HCT116 (cell line): ENCODE results near the gene RPL39L. TPM values are rescaled to one million over a fixed set of nuclear protein-coding genes. Genes with fewer than 3 reads are reported as not detected.

ENCODE experiments used
- ATAC-seq: fragments of 200-7000 bp; cut with Tn5 transposase; 2 replicates; pipeline ENCODE4 v1.9.1; 2020; ENCODE audit warnings: mild to moderate bottlenecking, moderate library complexity
- BruUV-seq: library from RNA; stranded (reverse); fragments of 400-500 nt; replicated peaks from 2 replicates; lab custom pipeline; 2021; lab: Mats Ljungman, UMichigan
- CTCF ChIA-PET: fragments of 300-600 bp; sonication (Branson Sonifier 250); formaldehyde crosslinking; loops from one replicate; lab custom pipeline; 2021; ENCODE audit warnings: antibody characterized with exemption; lab: Charles Lee
- POLR2A ChIA-PET: fragments of 300-600, 350-600 bp; sonication (Branson Sonifier 250); formaldehyde crosslinking; loops from one replicate; lab custom pipeline; 2021; ENCODE audit warnings: antibody characterized with exemption; lab: Charles Lee
- RAD21 ChIA-PET, 2 experiments: fragments of 300-600 bp; sonication (Branson Sonifier 250); formaldehyde crosslinking; loops; one replicate each; lab custom pipeline; 2023; ENCODE audit warnings: low total read pairs in 2 of 2; ENCODE audit not compliant: uncharacterized antibody in 2 of 2, unreplicated experiment in 2 of 2, low non-redundant PET in 1 of 2; lab: Charles Lee
- DNase-seq: peaks from one replicate; pipeline ENCODE4 v3.0.0-alpha.2; 2010; ENCODE audit warnings: low read depth, low spot score
- H2AFZ ChIP-seq: fragments of 200-600 bp; shearing (Covaris generic), sonication (generic); 2 replicates; pipeline ENCODE4 v1.6.1; 2017; ENCODE audit warnings: low read depth, mixed run types, mixed read lengths, antibody characterized with exemption, low read length; ENCODE audit not compliant: poor library complexity, severe bottlenecking
- H3K27ac ChIP-seq: 2 replicates; pipeline ENCODE4 v1.5.1; 2012; ENCODE audit warnings: low read depth, low read length
- H3K27me3 ChIP-seq: fragments of 200-600 bp; sonication (generic); 2 replicates; pipeline ENCODE4 v1.6.1; 2016; ENCODE audit warnings: mixed run types, low read length, mixed read lengths; ENCODE audit not compliant: insufficient read depth
- H3K36me3 ChIP-seq, 2 experiments: fragments of 200-500 bp in 1 of 2; fragments of 200-600 bp in 1 of 2; sonication (Bioruptor generic) in 1 of 2; sonication (generic) in 1 of 2; 2 replicates each; pipeline versions ENCODE4 v1.5.1 to v1.6.1; 2014 to 2016; ENCODE audit warnings: low read length in 2 of 2, inconsistent platforms in 1 of 2, mixed read lengths in 1 of 2, mixed run types in 1 of 2; ENCODE audit not compliant: insufficient read depth in 2 of 2, control insufficient read depth in 1 of 2
- H3K4me1 ChIP-seq, 2 experiments: fragments of 200-600 bp in 1 of 2; sonication (generic) in 1 of 2; 2 replicates each; pipeline versions ENCODE4 v1.5.1 to v1.6.1; 2012 to 2017; ENCODE audit warnings: low read length in 2 of 2, inconsistent platforms in 1 of 2, mild to moderate bottlenecking in 1 of 2, mixed read lengths in 1 of 2, mixed run types in 1 of 2, moderate library complexity in 1 of 2; ENCODE audit not compliant: insufficient read depth in 2 of 2, control insufficient read depth in 1 of 2
- H3K4me2 ChIP-seq: fragments of 200-600 bp; sonication (generic); 2 replicates; pipeline ENCODE4 v1.6.1; 2017; ENCODE audit warnings: mixed run types, low read length, mixed read lengths
- H3K4me3 ChIP-seq, 2 experiments: fragments of 200-600 bp in 1 of 2; sonication (generic) in 1 of 2; replicated peaks in 1 of 2; 2 replicates each; pipeline ENCODE4 v1.5.1; 2011 to 2016; ENCODE audit warnings: low read length in 2 of 2, control low read depth in 1 of 2, low read depth in 1 of 2, mild to moderate bottlenecking in 1 of 2, mixed read lengths in 1 of 2, mixed run types in 1 of 2
- H3K79me2 ChIP-seq: fragments of 200-600 bp; sonication (generic); 2 replicates; pipeline ENCODE4 v1.6.1; 2017; ENCODE audit warnings: mild to moderate bottlenecking, mixed run types, low read length, moderate library complexity, mixed read lengths; ENCODE audit not compliant: insufficient read depth
- H3K9ac ChIP-seq: fragments of 200-600 bp; sonication (generic); 2 replicates; pipeline ENCODE4 v1.6.1; 2016; ENCODE audit warnings: low read length, mixed read lengths
- H3K9me2 ChIP-seq: fragments of 200-600 bp; sonication (generic), shearing (Covaris generic); 2 replicates; pipeline ENCODE4 v1.6.1; 2017; ENCODE audit warnings: mixed run types, mild to moderate bottlenecking, moderate library complexity; ENCODE audit not compliant: insufficient read depth
- H3K9me3 ChIP-seq, 2 experiments: fragments of 200-500 bp in 1 of 2; fragments of 200-600 bp in 1 of 2; sonication (Bioruptor generic) in 1 of 2; sonication (generic) in 1 of 2; 2 replicates each; pipeline ENCODE4 v1.6.1; 2014 to 2017; ENCODE audit warnings: low read length in 2 of 2, mixed read lengths in 2 of 2, inconsistent platforms in 1 of 2, low read depth in 1 of 2, mild to moderate bottlenecking in 1 of 2, mixed run types in 1 of 2, moderate library complexity in 1 of 2; ENCODE audit not compliant: control insufficient read depth in 1 of 2, insufficient read depth in 1 of 2
- H4K20me1 ChIP-seq: fragments of 200-600 bp; sonication (generic), shearing (Covaris generic); 2 replicates; pipeline ENCODE4 v1.6.1; 2017; ENCODE audit warnings: mixed run types, mild to moderate bottlenecking, moderate library complexity; ENCODE audit not compliant: insufficient read depth
- ATF3 ChIP-seq: IDR thresholded peaks from 2 replicates; pipeline ENCODE4 v1.6.1; 2012
- CBX3 ChIP-seq: IDR thresholded peaks from 2 replicates; pipeline ENCODE4 v1.6.1; 2012; ENCODE audit warnings: low read depth
- CEBPB ChIP-seq: IDR thresholded peaks from 2 replicates; pipeline ENCODE4 v1.6.1; 2012; ENCODE audit warnings: low read depth
- CTCF ChIP-seq, 3 experiments: fragments of 200-600 bp in 1 of 3; sonication (generic) in 1 of 3; IDR thresholded peaks in 2 of 3; conservative IDR thresholded peaks in 1 of 3; 2 replicates each; pipeline ENCODE4 v1.5.1; 2012 to 2017; ENCODE audit warnings: low read depth in 2 of 3, low read length in 2 of 3, antibody characterized with exemption in 1 of 3, borderline replicate concordance in 1 of 3, control low read depth in 1 of 3, mild to moderate bottlenecking in 1 of 3, mixed read lengths in 1 of 3, mixed run types in 1 of 3, moderate library complexity in 1 of 3; ENCODE audit not compliant: insufficient read depth in 1 of 3
- EGR1 ChIP-seq: IDR thresholded peaks from 2 replicates; pipeline ENCODE4 v1.6.1; 2012; ENCODE audit warnings: low read depth
- ELF1 ChIP-seq: IDR thresholded peaks from 2 replicates; pipeline ENCODE4 v1.6.1; 2012; ENCODE audit warnings: low read depth, borderline replicate concordance
- EZH2 ChIP-seq: fragments of 200-600 bp; sonication (generic); IDR thresholded peaks from 2 replicates; pipeline ENCODE4 v1.6.1; 2017; ENCODE audit warnings: antibody characterized with exemption, mixed run types
- EZH2phosphoT487 ChIP-seq: fragments of 200-600 bp; IDR thresholded peaks from 2 replicates; pipeline ENCODE4 v1.6.1; 2018; ENCODE audit warnings: antibody characterized with exemption, borderline replicate concordance
- JUND ChIP-seq: IDR thresholded peaks from 2 replicates; pipeline ENCODE4 v1.6.1; 2012
- MAX ChIP-seq: IDR thresholded peaks from 2 replicates; pipeline ENCODE4 v1.6.1; 2012
- POLR2A ChIP-seq: IDR thresholded peaks from 2 replicates; pipeline ENCODE4 v1.7.0; 2011; ENCODE audit warnings: borderline replicate concordance; ENCODE audit not compliant: insufficient read depth, insufficient read length; ENCODE audit errors: extremely low read depth
- POLR2AphosphoS5 ChIP-seq: IDR thresholded peaks from 2 replicates; pipeline ENCODE4 v1.6.1; 2011; ENCODE audit warnings: mild to moderate bottlenecking, low read depth, low read length, moderate library complexity
- RAD21 ChIP-seq: IDR thresholded peaks from 2 replicates; pipeline ENCODE4 v1.6.1; 2012; ENCODE audit warnings: low read depth, mild to moderate bottlenecking
- SIN3A ChIP-seq: IDR thresholded peaks from 2 replicates; pipeline ENCODE4 v1.6.1; 2012; ENCODE audit warnings: low read depth
- SRF ChIP-seq: IDR thresholded peaks from 2 replicates; pipeline ENCODE4 v1.6.1; 2012; ENCODE audit warnings: low read depth
- TCF7L2 ChIP-seq: IDR thresholded peaks from 2 replicates; pipeline ENCODE4 v1.7.0; 2011; ENCODE audit warnings: borderline replicate concordance, inconsistent platforms; ENCODE audit not compliant: insufficient read depth, insufficient read length; ENCODE audit errors: extremely low read depth
- YY1 ChIP-seq: IDR thresholded peaks from 2 replicates; pipeline ENCODE4 v1.6.1; 2011; ENCODE audit warnings: low read length, low read depth, moderate library complexity, mild to moderate bottlenecking; ENCODE audit not compliant: insufficient replicate concordance; ENCODE audit errors: extremely low read depth
- ZFX ChIP-seq: fragments of 450-650 bp; IDR thresholded peaks from 2 replicates; pipeline ENCODE4 v1.6.1; 2017
- ZNF274 ChIP-seq: fragments of 200-500 bp; sonication (Bioruptor generic); IDR thresholded peaks from 2 replicates; pipeline ENCODE4 v1.6.1; 2014; ENCODE audit warnings: mild to moderate bottlenecking, low read depth, low read length, inconsistent platforms
- intact Hi-C: fragments of 100-400 bp; cut with micrococcal nuclease; formaldehyde crosslinking; loops from 2 replicates; pipeline ENCODE4 v1.10.0; 2022
- total RNA-seq: library from RNA; stranded (reverse); gene quantifications from one replicate; pipeline ENCODE4 v1.2.1, GENCODE V29; 2021; ENCODE audit not compliant: unreplicated experiment
- TF ChIP-seq, protein P1 (sequence below): IDR thresholded peaks from 2 replicates; pipeline ENCODE4 v1.6.1; 2011; ENCODE audit warnings: mild to moderate bottlenecking, low read length, moderate library complexity; ENCODE audit not compliant: insufficient replicate concordance; ENCODE audit errors: extremely low read depth

The RPL39L gene
- total RNA-seq, 1 experiment from 2014 or later, result not detected

GRCh38 chr3:187072511-187072910 lies 66.8 kb downstream of the RPL39L start:
- Histone ChIP-seq H4K20me1 (no peaks in the 10 kb centered on the region), H3K9ac (no peak overlapping the region), H2AFZ (no peak overlapping the region), H3K27ac (no peak overlapping the region), H3K27me3 (no peaks in the 10 kb centered on the region), H3K4me3 (no peak overlapping the region), H3K4me2 (no peak overlapping the region), H3K9me2 (no peaks in the 10 kb centered on the region), H3K4me1 (no peaks in the 10 kb centered on the region), H3K9me3 (no peaks in the 10 kb centered on the region), H3K36me3 (no peaks in the 10 kb centered on the region), H3K79me2 (no peaks in the 10 kb centered on the region)
- intact Hi-C loops, result no loop called here
- no TSS peak for BruUV-seq
- RAD21 ChIA-PET, result no interaction called here
- CTCF ChIA-PET, result no interaction called here
- ATAC-seq (no peak), DNase-seq (no peak)
- POLR2A ChIA-PET, result no interaction called here
- TF ChIP-seq EZH2phosphoT487 (no peak), ATF3 (no peak), EZH2 (no peak), MAX (no peak), JUND (no peak), POLR2AphosphoS5 (no peak), YY1 (no peak), CBX3 (no peak), TCF7L2 (no peak), ELF1 (no peak), EGR1 (no peak), ZFX (no peak), CTCF (IDR thresholded peaks at IDR 0.05 in 2 of 3, conservative IDR thresholded peaks at IDR 0.05 in 1 of 3; ENCODE audit: borderline replicate concordance in 1 of 3, insufficient read depth in 1 of 3, low read depth in 2 of 3, low read length in 2 of 3) (no peak), POLR2A (no peak), SRF (no peak), SIN3A (no peak), CEBPB (no peak), RAD21 (no peak), ZNF274 (no peak)
- TF ChIP-seq, protein P1, sequence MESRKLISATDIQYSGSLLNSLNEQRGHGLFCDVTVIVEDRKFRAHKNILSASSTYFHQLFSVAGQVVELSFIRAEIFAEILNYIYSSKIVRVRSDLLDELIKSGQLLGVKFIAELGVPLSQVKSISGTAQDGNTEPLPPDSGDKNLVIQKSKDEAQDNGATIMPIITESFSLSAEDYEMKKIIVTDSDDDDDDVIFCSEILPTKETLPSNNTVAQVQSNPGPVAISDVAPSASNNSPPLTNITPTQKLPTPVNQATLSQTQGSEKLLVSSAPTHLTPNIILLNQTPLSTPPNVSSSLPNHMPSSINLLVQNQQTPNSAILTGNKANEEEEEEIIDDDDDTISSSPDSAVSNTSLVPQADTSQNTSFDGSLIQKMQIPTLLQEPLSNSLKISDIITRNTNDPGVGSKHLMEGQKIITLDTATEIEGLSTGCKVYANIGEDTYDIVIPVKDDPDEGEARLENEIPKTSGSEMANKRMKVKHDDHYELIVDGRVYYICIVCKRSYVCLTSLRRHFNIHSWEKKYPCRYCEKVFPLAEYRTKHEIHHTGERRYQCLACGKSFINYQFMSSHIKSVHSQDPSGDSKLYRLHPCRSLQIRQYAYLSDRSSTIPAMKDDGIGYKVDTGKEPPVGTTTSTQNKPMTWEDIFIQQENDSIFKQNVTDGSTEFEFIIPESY, result no peak
- TF ChIP-seq, all 23 proteins: peak for 0
